Gastrocnemius medialis (tissue), 4 donors: ENCODE data around the gene MYO16.

ENCODE experiments used
- CTCF ChIP-seq, 5 experiments: fragments of 450-650 bp in 3 of 5; fragments of 200-600 bp in 2 of 5; sonication (generic) in 2 of 5; IDR thresholded peaks in 4 of 5; conservative IDR thresholded peaks in 1 of 5; 1 replicate in 4 of 5; 2 replicates in 1 of 5; pipeline ENCODE4 v1.5.1; 2016 to 2019; ENCODE audit warnings: antibody characterized with exemption in 5 of 5, mild to moderate bottlenecking in 3 of 5, moderate library complexity in 3 of 5
- POLR2A ChIP-seq, 2 donors: fragments of 450-650 bp; IDR thresholded peaks; one replicate each; pipeline ENCODE4 v1.6.1; 2017; ENCODE audit warnings: antibody characterized with exemption in 2 of 2, mild to moderate bottlenecking in 2 of 2, moderate library complexity in 2 of 2

- TF ChIP-seq CTCF (IDR thresholded peaks at IDR 0.05 in 4 of 5, conservative IDR thresholded peaks at IDR 0.05 in 1 of 5) (no peak), POLR2A (IDR thresholded peaks at IDR 0.05) (no peak)
These were observed 328.6 kb downstream of the MYO16 start for GRCh38 chr13:108958013-108958376.
